Duodenal mucosa (tissue), 2 donors: ENCODE results near the gene FBXO31.

Source experiments
- H3K27ac ChIP-seq: one replicate; pipeline ENCODE4 v1.7.0; 2013; ENCODE audit warnings: low read depth, low read length
- H3K27me3 ChIP-seq, 2 donors: one replicate each; pipeline ENCODE4 v1.7.0; 2013; ENCODE audit warnings: low read length in 2 of 2, control low read depth in 1 of 2; ENCODE audit not compliant: insufficient read depth in 2 of 2, control insufficient read depth in 1 of 2
- H3K36me3 ChIP-seq, 2 donors: one replicate each; pipeline ENCODE4 v1.7.0; 2013; ENCODE audit warnings: low read length in 2 of 2, control low read depth in 1 of 2; ENCODE audit not compliant: insufficient read depth in 2 of 2, control insufficient read depth in 1 of 2
- H3K4me1 ChIP-seq, 2 donors: one replicate each; pipeline ENCODE4 v1.7.0; 2013; ENCODE audit warnings: low read length in 2 of 2, control low read depth in 1 of 2; ENCODE audit not compliant: insufficient read depth in 2 of 2, control insufficient read depth in 1 of 2
- H3K4me3 ChIP-seq, 2 donors: one replicate each; pipeline ENCODE4 v1.7.0; 2013; ENCODE audit warnings: low read length in 2 of 2, low read depth in 1 of 2
- H3K9ac ChIP-seq, 2 donors: one replicate each; pipeline ENCODE4 v1.7.0; 2013; ENCODE audit warnings: low read length in 2 of 2, low read depth in 1 of 2
- H3K9me3 ChIP-seq, 2 donors: one replicate each; pipeline ENCODE4 v1.7.0; 2013; ENCODE audit warnings: low read length in 2 of 2, control low read depth in 1 of 2; ENCODE audit not compliant: control insufficient read depth in 1 of 2

Gene FBXO31

GRCh38 chr16:87420026-87421002 is 36.7 kb upstream of the FBXO31 start:
- Histone ChIP-seq H3K27me3 (no peaks in the 10 kb centered on the region), H3K27ac (no peak overlapping the region), H3K9me3 (no peaks in the 10 kb centered on the region), H3K9ac (no peak overlapping the region), H3K4me1 (no peaks in the 10 kb centered on the region), H3K36me3 (peaks cover 27 to 84% of the 10 kb centered on the region in 2 donors), H3K4me3 (no peak overlapping the region)

- peaks cover 29 to 82% of the 10 kb centered on the region in 2 donors for H3K36me3 ChIP-seq
- H3K4me1 ChIP-seq, result no peaks in the 10 kb centered on the region
- H3K4me3 ChIP-seq, result no peak overlapping the region
- no peaks in the 10 kb centered on the region for H3K9me3 ChIP-seq
- no peaks in the 10 kb centered on the region for H3K27me3 ChIP-seq
- no peak overlapping the region for H3K27ac ChIP-seq
- H3K9ac ChIP-seq, result no peak overlapping the region
Measured at GRCh38 chr16:87418644-87419043, 35.1 kb upstream of the FBXO31 start.

GRCh38 chr16:87418216-87418615 is 34.6 kb upstream of the FBXO31 start:
- H3K4me3 ChIP-seq, result no peak overlapping the region
- no peaks in the 10 kb centered on the region for H3K27me3 ChIP-seq
- H3K9me3 ChIP-seq, result no peaks in the 10 kb centered on the region
- H3K9ac ChIP-seq, result no peak overlapping the region
- no peak overlapping the region for H3K27ac ChIP-seq
- peaks cover 29 to 82% of the 10 kb centered on the region in 2 donors for H3K36me3 ChIP-seq
- no peaks in the 10 kb centered on the region for H3K4me1 ChIP-seq

GRCh38 chr16:87417528-87417910 is 33.9 kb upstream of the FBXO31 start:
- Histone ChIP-seq H3K4me3 (no peak overlapping the region), H3K9ac (no peak overlapping the region), H3K27ac (no peak overlapping the region), H3K4me1 (no peaks in the 10 kb centered on the region), H3K9me3 (no peaks in the 10 kb centered on the region), H3K27me3 (no peaks in the 10 kb centered on the region), H3K36me3 (peaks cover 32 to 82% of the 10 kb centered on the region in 2 donors)

- H3K27ac ChIP-seq, result no peak overlapping the region
- no peaks in the 10 kb centered on the region for H3K4me1 ChIP-seq
- H3K9me3 ChIP-seq, result no peaks in the 10 kb centered on the region
- no peak overlapping the region for H3K9ac ChIP-seq
- H3K36me3 ChIP-seq, result peaks cover 35 to 83% of the 10 kb centered on the region in 2 donors
- H3K27me3 ChIP-seq, result no peaks in the 10 kb centered on the region
- no peak overlapping the region for H3K4me3 ChIP-seq
Measured at GRCh38 chr16:87416826-87417527, 33.4 kb upstream of the FBXO31 start.

GRCh38 chr16:87415441-87415840 is 31.9 kb upstream of the FBXO31 start:
- Histone ChIP-seq H3K36me3 (peaks cover 35 to 83% of the 10 kb centered on the region in 2 donors), H3K27me3 (no peaks in the 10 kb centered on the region), H3K4me3 (no peak overlapping the region), H3K9ac (no peak overlapping the region), H3K4me1 (peaks cover 0 to 5% of the 10 kb centered on the region in 2 donors), H3K27ac (no peak overlapping the region), H3K9me3 (no peaks in the 10 kb centered on the region)

- Histone ChIP-seq H3K4me3 (no peak overlapping the region), H3K36me3 (peaks cover 35 to 84% of the 10 kb centered on the region in 2 donors), H3K4me1 (peaks cover 0 to 5% of the 10 kb centered on the region in 2 donors), H3K27ac (no peak overlapping the region), H3K27me3 (no peaks in the 10 kb centered on the region), H3K9me3 (no peaks in the 10 kb centered on the region), H3K9ac (no peak overlapping the region)
Measured at GRCh38 chr16:87414251-87414680, 30.7 kb upstream of the FBXO31 start.

GRCh38 chr16:87412996-87413421 is 29.4 kb upstream of the FBXO31 start:
- Histone ChIP-seq H3K9me3 (no peaks in the 10 kb centered on the region), H3K9ac (no peak overlapping the region), H3K27me3 (no peaks in the 10 kb centered on the region), H3K4me3 (no peak overlapping the region), H3K36me3 (peaks cover 28 to 86% of the 10 kb centered on the region in 2 donors), H3K27ac (no peak overlapping the region), H3K4me1 (peaks cover 0 to 5% of the 10 kb centered on the region in 2 donors)

- no peaks in the 10 kb centered on the region for H3K9me3 ChIP-seq
- no peak overlapping the region for H3K27ac ChIP-seq
- H3K4me3 ChIP-seq, result no peak overlapping the region
- H3K36me3 ChIP-seq, result peaks cover 23 to 86% of the 10 kb centered on the region in 2 donors
- no peak overlapping the region for H3K9ac ChIP-seq
- peaks cover 4 to 9% of the 10 kb centered on the region in 2 donors for H3K4me1 ChIP-seq
- no peaks in the 10 kb centered on the region for H3K27me3 ChIP-seq
Measured at GRCh38 chr16:87412371-87412995, 28.9 kb upstream of the FBXO31 start.
